HepG2 (cell line): Measurements from ENCODE around the gene SLC5A5.

ENCODE experiments used
- ARNT ChIP-seq: fragments of 450-650 bp; IDR thresholded peaks from 2 replicates; pipeline ENCODE4 v1.6.1; 2017
- CTCF ChIP-seq: sonication (generic); formaldehyde crosslinking; IDR thresholded peaks from 2 replicates; pipeline ENCODE4 v1.5.0; 2020; ENCODE audit warnings: mild to moderate bottlenecking, missing genetic modification reagents, moderate library complexity
- DPF2 ChIP-seq: sonication (generic); formaldehyde crosslinking; IDR thresholded peaks from 2 replicates; pipeline ENCODE4 v1.4.0; 2020; ENCODE audit warnings: mild to moderate bottlenecking, low read depth, missing genetic modification reagents, borderline replicate concordance
- FOXJ3 ChIP-seq: sonication (generic); formaldehyde crosslinking; IDR thresholded peaks from 2 replicates; pipeline ENCODE4 v1.4.0; 2020; ENCODE audit warnings: missing genetic modification reagents, mild to moderate bottlenecking, borderline replicate concordance
- NFIB ChIP-seq: sonication (generic); formaldehyde crosslinking; IDR thresholded peaks from 2 replicates; pipeline ENCODE4 v1.9.0; 2021; ENCODE audit warnings: missing genetic modification reagents, mild to moderate bottlenecking, borderline replicate concordance
- POLR2AphosphoS2 ChIP-seq: IDR thresholded peaks from 2 replicates; pipeline ENCODE4 v1.6.1; 2011; ENCODE audit warnings: low read depth, low read length, improper control_type of control experiment
- PRMT3 ChIP-seq: sonication (generic); formaldehyde crosslinking; IDR thresholded peaks from 2 replicates; pipeline ENCODE4 v1.8.1; 2022; ENCODE audit warnings: low read depth, mild to moderate bottlenecking, moderate library complexity, missing genetic modification reagents, borderline replicate concordance
- TCF7L2 ChIP-seq: IDR thresholded peaks from 2 replicates; pipeline ENCODE4 v1.6.1; 2011; ENCODE audit warnings: mild to moderate bottlenecking, low read depth, low read length, moderate library complexity
- ZBTB20 ChIP-seq: sonication (generic); formaldehyde crosslinking; IDR thresholded peaks from 2 replicates; pipeline ENCODE4 v1.8.1; 2023; ENCODE audit warnings: missing genetic modification reagents, low read depth, mild to moderate bottlenecking, borderline replicate concordance
- ZBTB8A ChIP-seq: sonication (generic); formaldehyde crosslinking; IDR thresholded peaks from 2 replicates; pipeline ENCODE4 v1.4.0; 2020; ENCODE audit warnings: mild to moderate bottlenecking, low read depth, missing genetic modification reagents, borderline replicate concordance
- ZNF543 ChIP-seq: sonication (generic); formaldehyde crosslinking; IDR thresholded peaks from 2 replicates; pipeline ENCODE4 v1.4.0; 2020; ENCODE audit warnings: mild to moderate bottlenecking, missing genetic modification reagents
- ZSCAN25 ChIP-seq: sonication (generic); formaldehyde crosslinking; IDR thresholded peaks from 2 replicates; pipeline ENCODE4 v1.8.0; 2022; ENCODE audit warnings: mild to moderate bottlenecking, missing genetic modification reagents
- TF ChIP-seq, protein P1 (sequence below): sonication (generic); formaldehyde crosslinking; IDR thresholded peaks from 2 replicates; pipeline ENCODE4 v1.5.1; 2020; ENCODE audit warnings: missing genetic modification reagents, mild to moderate bottlenecking, borderline replicate concordance

DNA sequence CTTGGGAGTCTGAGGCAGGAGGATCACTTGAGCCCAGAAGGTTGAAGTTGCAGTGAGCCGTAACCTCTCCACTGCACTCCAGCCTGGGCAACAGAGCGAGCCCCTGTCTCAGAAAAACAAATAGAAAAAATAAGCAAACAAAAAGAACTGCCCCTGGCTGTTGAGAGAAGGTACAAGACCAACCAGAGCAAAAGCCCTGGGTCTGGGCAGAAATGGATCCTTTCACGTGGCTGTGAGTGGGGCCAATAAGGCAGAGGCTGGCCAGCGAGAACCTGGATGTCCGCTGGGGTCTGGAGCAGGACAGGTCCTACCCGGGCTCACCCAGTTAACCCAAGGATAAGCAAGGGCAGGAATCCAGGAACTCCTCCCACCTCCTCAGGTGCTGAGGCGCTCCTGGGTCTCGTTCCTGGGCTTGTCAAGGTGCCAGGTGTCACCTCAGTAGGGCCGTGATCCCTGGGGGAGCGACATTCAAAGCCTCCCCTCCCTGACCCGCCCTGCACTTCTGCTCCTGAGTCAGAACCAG, 4.7 kb upstream of the SLC5A5 start:
- TF ChIP-seq NFIB (CRISPR knock-in tag) (no peak), TCF7L2 (no peak), ZSCAN25 (CRISPR knock-in tag) (no peak), CTCF (no peak), DPF2 (CRISPR knock-in tag) (no peak), ZBTB8A (CRISPR knock-in tag) (no peak), ZBTB20 (CRISPR knock-in tag) (no peak), ARNT (no peak), ZNF543 (CRISPR knock-in tag) (no peak), POLR2AphosphoS2 (no peak), PRMT3 (CRISPR knock-in tag) (no peak), FOXJ3 (CRISPR knock-in tag) (no peak)
- TF ChIP-seq, protein P1, sequence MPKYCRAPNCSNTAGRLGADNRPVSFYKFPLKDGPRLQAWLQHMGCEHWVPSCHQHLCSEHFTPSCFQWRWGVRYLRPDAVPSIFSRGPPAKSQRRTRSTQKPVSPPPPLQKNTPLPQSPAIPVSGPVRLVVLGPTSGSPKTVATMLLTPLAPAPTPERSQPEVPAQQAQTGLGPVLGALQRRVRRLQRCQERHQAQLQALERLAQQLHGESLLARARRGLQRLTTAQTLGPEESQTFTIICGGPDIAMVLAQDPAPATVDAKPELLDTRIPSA (CRISPR knock-in tag) = no peak
